Umbilical cord (tissue), 2 donors: ENCODE results near the gene DYRK3. TPM values are rescaled to one million over a fixed set of nuclear protein-coding genes. Genes with fewer than 3 reads are reported as not detected.
"Not testable (repeated sequence)": the region's sequence is repeated elsewhere in the genome, so short reads cannot be mapped to it uniquely, and the experiment has no call there.

Experiments
- DNase-seq: peaks from one replicate; pipeline ENCODE4 v3.0.0-alpha.2; 2015; ENCODE audit warnings: low spot score
- total RNA-seq: library from RNA; depleted of rRNA; stranded (reverse); fragments of >200 nt; gene quantifications from one replicate; pipeline ENCODE4 v1.2.3, GENCODE V29; 2014; ENCODE audit warnings: low replicate concordance; ENCODE audit not compliant: insufficient read depth

The DYRK3 gene
- total RNA-seq, 1 donor from 2014 or later: 17.8 TPM

GRCh38 chr1:206631085-206631509, 4.2 kb upstream of the DYRK3 start:
- DNase-seq: peak; percentile 67

- peak; percentile 50 for DNase-seq
Observed at GRCh38 chr1:206633708-206634121, 1.6 kb upstream of the DYRK3 start.

- DNase-seq: peak; percentile 95
Observed at GRCh38 chr1:206634365-206635079, 814 bp upstream of the DYRK3 start.

GRCh38 chr1:206635978-206636345, 626 bp downstream of the DYRK3 start:
- DNase-seq: peak; percentile 33

GRCh38 chr1:206636671-206637070, 1.3 kb downstream of the DYRK3 start:
- peak; percentile 24 for DNase-seq

- DNase-seq: no peak
Observed at GRCh38 chr1:206637605-206638004, 2.3 kb downstream of the DYRK3 start.

GRCh38 chr1:206642074-206642473, 6.7 kb downstream of the DYRK3 start:
- DNase-seq: not testable (repeated sequence)

GRCh38 chr1:206643118-206643698, 7.9 kb downstream of the DYRK3 start:
- no peak for DNase-seq

GRCh38 chr1:206646504-206646903, 11.2 kb downstream of the DYRK3 start:
- DNase-seq: no peak

GRCh38 chr1:206647224-206647623, 11.9 kb downstream of the DYRK3 start:
- no peak for DNase-seq

GRCh38 chr1:206649261-206649921, 14.1 kb downstream of the DYRK3 start:
- no peak for DNase-seq

GRCh38 chr1:206651014-206651413, 15.7 kb downstream of the DYRK3 start:
- no peak for DNase-seq

- DNase-seq: no peak
Observed at GRCh38 chr1:206651958-206652890, 16.9 kb downstream of the DYRK3 start.

- DNase-seq: no peak
Observed at GRCh38 chr1:206653715-206654459, 18.6 kb downstream of the DYRK3 start.

- DNase-seq: no peak
Observed at GRCh38 chr1:206654828-206655227, 19.5 kb downstream of the DYRK3 start.

- no peak for DNase-seq
Observed at GRCh38 chr1:206655471-206655882, 20.1 kb downstream of the DYRK3 start.

- no peak for DNase-seq
Observed at GRCh38 chr1:206656936-206657335, 21.6 kb downstream of the DYRK3 start.

- no peak for DNase-seq
Observed at GRCh38 chr1:206657751-206658150, 22.4 kb downstream of the DYRK3 start.

GRCh38 chr1:206658264-206658980, 23.1 kb downstream of the DYRK3 start:
- peak; percentile 32 for DNase-seq

- no peak for DNase-seq
Observed at GRCh38 chr1:206658981-206659273, 23.6 kb downstream of the DYRK3 start.

- no peak for DNase-seq
Observed at GRCh38 chr1:206660136-206660535, 24.8 kb downstream of the DYRK3 start.
